ENCODE measurements around the gene RASA2.

DNA sequence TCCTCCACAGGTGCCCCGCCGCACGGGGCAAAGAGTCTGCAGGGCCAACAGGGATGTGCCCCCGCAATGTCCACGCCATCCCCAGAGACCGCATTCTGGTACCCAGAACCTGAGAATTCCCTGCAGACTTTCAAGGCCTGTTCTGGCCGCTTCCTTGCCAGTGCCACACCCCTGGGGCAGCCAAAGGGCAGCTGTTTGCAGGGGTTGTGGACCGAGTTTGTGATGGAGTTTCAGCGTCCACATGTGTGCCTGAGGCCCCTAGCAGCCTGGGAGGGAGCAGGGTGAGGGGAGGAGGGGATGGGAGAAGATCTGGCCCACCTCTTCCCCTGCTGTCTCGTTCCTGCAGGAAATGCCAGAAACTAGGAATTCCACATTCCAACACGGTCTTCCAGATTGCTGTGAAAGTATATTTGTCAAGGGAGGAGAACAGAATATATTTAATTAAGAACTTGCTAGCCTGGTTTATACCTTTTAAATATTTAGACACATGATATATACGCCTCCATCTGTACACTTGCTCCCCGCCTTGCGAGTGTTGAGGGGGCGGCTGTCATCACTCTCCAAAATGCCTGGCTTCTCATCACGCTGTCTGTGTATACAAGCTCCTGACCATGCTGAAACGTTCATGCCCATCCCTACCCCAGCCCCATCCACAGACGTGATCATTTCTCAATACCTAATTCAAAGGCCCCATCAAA is 31.1 kb upstream of the RASA2 start:
- no peak for TF ChIP-seq EZH2phosphoT487 (IDR thresholded peaks at IDR 0.05; ENCODE audit: borderline replicate concordance, low read depth)
- TF ChIP-seq POLR2AphosphoS5 (IDR thresholded peaks at IDR 0.05; ENCODE audit: low read depth, low read length), result no peak
